ENCODE data around the gene OBSCN.

The OBSCN gene

DNA sequence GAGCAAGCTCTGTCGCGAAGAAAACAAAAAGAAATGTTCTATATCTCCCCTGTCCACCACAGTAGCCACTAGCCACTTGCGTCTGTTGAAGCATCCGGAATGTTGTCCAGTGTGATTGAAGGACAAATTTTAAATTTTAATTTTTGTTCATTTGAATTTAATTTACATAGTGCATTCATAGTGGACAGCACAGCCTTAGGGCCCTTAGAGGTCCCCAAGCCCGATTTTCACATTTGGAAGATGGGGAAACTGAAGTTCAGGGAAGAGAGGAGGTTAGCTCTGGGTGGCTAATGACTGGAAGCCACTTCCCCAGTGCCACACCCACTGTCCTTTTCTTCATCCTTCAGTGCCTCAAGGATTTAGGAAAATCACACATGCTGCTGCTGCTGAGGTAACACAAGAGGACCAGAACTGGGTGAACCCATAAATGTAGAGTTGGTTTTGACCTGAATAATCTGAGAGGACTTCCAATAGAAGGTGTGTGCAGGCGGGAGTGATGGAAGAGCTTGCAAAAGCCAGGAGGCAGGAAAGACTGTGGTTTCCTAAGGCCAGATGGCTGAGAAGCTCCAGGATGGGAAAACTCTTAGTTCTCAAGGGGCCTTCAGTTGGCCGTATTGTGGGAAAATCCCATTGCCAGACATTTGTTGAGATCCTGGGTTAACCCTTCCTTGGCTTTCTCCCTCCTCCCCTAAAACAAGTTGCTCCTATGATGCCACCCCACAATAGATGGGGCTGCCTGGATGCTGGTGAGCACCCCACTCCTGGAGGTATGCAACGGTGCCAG lies 149.2 kb downstream of the OBSCN start:
- DNase-seq (ENCODE audit: low read depth, low spot score) = no peak

DNA sequence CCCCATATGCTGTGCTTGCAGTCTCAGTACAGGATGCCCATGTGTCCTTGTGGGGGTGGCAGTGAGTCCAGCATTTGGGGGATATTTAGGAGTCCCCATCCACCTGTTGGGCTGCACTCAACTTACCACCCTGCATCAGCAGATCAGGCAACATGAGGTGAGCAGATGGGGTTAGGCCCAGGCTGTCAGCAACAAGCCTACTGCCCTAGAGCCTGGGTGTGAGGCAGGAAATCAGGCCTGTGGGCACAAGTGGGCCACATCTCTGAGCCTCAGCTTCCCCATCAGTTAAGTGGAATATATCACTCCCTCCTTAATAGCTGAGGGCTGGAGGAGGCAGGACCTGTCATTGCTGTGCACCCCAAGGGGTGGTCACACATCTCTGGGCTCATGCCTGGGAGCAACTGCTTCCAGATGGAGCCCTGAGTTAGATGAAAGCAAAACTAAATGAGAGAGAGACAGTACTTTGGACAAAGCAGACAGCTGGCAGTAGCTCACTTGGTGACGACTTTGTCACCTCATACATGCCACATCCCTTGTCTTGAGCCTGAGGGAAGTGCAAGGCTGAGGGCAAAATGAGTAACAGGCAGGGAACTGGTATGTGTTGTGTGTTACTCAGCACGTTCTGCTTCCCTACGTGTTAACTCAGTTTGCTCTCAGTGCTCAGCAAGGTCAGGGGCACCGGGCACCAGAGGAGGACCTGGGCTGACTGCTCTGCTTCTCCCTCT lies 150.4 kb downstream of the OBSCN start:
- no peak for DNase-seq (ENCODE audit: low read depth, low spot score)

DNA sequence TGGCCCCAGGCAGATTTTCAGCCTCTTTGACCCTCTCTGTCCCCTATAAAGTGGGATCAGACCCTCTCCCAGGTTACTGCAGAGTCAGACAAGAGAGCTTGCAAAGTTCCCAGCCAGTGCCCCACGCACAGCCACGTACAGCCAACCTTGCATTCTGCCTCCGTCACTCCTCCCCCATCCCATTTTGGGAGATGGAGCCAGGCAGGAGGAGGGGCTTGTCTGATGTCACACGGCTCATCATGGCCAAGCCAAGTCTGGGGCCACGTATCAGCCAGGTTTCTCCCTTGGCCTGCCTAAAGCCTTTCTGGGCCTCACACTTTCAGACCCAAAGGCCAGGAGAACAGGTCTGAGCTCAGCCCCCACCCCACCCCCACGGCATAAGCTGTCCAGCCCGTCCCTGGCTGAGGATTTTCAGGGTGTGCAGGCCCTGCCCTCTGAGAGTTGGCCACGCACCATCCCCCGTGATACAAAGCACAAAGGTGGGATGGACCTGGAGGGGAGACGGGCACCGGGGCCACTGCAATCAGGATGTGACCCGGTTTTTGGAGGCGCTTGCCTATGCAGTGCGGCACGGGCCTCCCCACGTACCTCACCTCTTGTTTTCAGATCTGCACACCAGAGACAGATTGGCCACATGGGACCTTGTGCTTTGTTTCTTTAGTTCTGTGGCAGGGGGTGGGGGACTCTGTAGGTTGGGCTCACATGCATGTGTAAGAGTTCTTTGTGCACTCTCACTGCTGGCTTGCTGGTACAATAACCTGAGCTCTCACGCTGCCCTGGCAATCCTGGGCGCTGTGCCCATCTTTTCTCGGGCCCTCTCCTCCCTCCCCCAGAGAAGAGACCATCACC lies 151.1 kb downstream of the OBSCN start:
- DNase-seq (ENCODE audit: low read depth, low spot score) = no peak

DNA sequence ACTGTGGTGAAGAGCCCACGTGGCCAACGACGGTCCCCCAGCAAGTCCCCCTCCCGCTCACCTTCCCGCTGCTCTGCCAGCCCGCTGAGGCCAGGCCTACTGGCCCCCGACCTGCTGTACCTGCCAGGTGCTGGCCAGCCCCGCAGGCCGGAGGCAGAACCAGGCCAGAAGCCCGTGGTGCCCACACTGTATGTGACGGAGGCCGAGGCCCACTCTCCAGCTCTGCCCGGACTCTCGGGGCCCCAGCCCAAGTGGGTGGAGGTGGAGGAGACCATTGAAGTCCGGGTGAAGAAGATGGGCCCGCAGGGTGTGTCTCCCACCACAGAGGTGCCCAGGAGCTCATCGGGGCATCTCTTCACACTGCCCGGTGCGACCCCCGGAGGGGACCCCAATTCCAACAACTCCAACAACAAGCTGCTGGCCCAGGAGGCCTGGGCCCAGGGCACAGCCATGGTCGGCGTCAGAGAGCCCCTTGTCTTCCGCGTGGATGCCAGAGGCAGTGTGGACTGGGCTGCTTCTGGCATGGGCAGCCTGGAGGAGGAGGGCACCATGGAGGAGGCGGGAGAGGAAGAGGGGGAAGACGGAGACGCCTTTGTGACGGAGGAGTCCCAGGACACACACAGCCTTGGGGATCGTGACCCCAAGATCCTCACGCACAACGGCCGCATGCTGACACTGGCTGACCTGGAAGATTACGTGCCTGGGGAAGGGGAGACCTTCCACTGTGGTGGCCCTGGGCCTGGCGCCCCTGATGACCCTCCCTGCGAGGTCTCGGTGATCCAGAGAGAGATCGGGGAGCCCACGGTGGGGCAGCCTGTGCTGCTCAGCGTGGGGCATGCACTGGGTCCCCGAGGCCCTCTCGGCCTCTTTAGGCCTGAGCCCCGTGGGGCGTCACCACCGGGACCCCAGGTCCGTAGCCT lies 152.0 kb downstream of the OBSCN start:
- no peak for DNase-seq (ENCODE audit: low read depth, low spot score)

DNA sequence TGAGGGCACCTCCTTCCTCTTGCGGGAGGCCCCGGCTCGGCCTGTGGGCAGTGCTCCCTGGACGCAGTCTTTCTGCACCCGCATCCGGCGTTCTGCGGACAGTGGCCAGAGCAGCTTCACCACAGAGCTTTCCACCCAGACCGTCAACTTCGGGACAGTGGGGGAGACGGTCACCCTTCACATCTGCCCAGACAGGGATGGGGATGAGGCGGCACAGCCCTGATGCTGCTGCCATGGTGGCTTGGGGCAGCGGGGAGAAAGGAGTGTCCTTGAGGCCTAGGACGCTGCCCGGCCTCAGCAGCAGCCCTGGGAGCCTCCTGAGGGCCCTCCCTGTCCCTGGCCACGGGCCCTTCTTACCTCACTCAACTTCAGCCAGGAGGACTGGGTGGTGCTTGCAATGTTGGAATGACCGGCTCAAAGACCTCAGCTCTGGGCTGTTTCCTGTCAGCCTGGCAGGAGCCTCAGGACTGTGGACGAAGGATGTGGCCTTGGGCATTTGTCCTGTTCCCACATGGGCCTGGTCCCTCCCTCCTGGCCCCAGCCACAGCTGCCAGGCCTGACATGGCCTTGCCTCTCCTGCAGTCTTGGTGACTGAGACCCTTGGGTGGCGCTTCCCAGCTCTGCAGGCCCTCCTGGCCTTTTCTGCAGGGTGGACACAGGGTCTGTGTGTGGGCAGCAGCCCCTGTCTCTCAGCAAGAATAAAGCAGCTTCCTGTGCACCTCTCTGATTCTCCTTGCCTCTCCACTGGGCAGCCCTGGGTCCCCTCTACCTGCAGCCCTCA lies 152.9 kb downstream of the OBSCN start:
- DNase-seq (ENCODE audit: low read depth, low spot score) = no peak

DNA sequence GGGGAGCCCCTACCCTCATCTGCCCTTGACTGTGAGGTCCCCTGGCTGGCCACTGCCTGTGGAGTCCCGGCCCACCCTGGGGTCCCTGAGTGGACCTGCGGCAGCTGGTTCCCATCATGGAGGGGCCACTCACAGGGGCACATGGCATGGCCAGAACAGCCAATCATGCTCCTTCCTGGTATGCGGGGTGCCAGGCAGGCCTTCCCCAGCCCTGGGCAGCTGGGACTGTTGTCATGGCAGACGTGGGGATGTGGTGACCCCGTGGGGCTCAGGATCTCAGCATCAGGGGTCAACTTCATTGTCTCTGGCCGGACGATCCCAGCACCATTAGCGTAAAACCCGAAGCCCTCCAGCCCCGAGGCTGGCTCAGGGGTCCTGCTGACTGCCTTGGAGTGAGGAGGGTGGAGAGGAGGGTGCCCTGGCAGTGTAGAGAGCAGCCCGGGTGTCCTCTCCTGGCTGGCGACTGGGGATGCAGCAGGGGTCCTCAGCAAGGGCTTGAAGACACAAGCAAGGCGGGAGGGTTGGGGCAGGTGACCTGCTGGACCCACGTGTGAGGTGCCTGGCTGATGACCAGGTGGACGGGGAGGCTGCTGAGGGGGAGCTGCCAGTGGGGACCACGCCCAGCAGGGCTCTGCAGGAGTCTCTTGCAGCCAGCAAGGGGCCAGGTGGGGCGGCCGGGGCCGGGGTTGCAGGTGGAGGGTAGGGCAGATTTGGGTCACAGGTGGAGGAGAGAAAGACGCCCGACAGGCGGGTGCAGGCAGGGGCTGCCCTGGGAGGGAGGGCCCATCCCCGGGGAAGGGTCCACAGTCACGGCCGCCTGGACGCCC lies 153.7 kb downstream of the OBSCN start:
- DNase-seq (ENCODE audit: low read depth, low spot score) = no peak

DNA sequence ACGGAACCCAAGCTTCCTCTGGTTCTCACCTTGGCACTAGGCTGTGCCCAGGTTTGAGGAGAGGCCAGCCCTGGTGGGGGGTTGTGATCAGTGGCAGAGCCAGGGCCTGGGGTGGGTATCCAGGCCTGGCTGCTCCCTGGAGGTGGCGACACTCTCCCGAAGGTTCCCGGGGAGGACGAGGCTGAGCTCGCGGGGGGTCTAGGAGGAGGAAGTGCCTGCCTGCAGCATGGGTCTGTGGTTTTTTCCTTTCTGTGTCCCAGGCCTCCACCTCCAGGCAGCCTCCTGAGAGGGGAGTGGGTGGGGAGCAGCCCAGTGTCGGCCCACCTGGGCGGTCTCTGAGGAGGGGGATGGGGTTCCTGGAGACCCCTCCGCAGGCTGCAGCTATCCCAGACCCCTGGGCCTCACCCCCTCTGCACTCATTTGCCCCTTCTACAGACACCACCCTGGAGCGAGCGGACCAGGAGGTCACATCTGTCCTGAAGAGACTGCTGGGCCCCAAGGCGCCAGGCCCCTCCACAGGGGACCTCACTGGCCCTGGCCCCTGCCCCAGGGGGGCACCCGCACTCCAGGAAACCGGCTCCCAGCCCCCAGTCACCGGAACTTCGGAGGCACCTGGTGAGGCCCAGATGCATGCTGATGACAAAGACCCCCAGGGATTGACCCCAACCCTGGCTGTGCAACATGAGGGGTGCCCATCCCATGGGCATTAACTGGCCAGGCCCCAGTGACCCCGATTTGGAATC lies 154.5 kb downstream of the OBSCN start:
- DNase-seq (ENCODE audit: low read depth, low spot score) = no peak

DNA sequence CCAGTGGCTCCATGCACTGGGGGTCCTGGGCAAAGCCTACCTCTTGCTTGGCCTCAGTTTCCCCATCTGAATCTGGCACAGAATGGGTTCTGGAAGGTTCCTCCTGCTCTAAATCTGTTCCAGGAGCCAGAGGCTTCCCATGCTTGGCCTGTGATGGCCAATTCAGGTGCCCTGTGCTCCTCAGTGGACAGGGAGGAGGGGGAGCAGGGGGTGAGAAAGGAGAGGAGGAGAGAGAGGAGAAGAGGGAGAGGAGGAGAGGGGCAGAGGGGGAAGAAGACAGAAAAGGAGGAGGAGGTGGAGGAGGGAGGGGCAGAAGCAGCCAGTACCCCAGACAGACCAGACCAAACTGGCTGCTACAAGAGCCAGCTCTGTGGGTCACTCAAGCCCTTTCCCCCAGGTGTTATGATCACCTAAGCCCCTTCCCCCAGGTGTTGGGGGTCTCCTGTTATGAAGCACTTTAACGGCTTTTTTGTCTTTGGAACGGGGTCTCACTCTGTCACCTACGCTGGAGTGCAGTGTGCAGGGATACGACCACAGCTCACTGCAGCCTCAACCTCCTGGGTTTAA lies 155.1 kb downstream of the OBSCN start:
- DNase-seq (ENCODE audit: low read depth, low spot score) = no peak

DNA sequence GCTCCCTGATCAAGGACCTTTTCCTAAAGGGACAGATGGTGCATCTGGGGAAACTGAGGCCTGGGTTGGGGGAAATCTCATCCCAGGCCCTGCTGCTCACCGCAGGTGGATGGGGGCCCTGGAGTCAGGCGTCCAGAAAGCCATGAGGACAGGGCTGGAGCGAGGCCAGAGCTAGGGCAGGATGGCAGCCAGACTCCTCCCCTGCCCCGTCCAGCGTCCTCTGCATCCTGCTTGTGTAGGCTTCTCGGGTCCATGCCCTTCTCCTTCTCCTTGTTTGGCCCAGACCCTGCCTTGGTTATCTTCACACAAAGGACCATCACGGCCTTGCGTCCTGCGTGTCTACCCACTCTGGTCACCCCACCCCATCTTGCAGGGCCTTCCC lies 155.8 kb downstream of the OBSCN start:
- DNase-seq (ENCODE audit: low read depth, low spot score) = no peak

DNA sequence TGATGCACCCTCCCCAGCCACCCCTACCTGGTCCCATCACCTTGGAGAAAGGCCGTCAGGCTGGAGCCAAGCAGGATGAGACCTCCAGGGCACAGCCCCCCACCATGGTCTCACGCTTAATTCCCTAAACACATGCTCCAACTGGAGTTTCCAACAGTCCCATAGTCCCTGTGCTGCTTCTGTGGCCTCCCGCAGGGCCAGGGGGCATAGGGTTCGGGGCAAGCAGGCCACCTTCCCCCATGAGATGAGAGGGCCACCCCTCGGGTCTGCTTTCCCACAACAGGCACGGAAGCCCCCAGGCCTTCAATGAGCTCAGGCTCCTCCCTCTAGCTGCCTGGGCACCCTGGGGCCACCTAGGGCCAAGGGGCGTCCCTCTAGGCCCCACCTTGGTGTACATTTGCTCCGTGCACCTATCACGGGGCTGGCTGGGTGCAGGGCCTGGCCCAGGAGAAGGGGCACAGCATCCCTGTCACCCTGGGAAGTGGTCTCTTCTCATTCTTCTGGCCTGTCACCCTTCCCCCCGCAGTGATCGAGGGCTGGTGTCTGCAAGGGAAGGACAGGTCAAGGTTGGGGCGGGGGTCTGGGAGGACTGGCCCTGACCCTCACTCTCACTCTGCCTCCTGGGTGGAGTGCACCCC lies 156.3 kb downstream of the OBSCN start:
- DNase-seq (ENCODE audit: low read depth, low spot score) = no peak

DNA sequence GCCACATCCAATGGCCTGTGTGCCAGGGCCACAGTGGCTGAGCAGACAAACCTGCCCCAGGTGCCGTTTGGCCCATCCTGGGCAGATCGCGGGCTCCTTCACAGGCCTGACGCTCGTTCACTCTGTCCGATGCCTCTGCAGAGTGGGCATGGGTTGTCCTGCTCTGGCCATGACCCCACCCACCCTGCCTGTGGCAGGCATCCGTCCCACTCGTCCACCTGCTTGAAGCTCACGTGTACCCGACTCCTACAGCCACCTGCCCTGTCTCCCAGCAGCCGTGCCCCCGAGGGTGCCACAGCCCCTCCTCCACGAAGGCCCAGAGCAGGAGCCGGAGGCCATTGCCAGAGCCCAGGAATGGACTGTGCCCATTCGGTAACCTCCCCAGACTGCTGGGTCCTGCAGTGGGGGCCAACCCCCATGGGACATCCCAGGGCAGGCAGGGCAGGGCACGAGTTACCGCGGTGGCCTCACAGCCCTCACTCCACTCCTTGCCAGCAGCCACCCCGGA lies 156.9 kb downstream of the OBSCN start:
- no peak for DNase-seq (ENCODE audit: low read depth, low spot score)

DNA sequence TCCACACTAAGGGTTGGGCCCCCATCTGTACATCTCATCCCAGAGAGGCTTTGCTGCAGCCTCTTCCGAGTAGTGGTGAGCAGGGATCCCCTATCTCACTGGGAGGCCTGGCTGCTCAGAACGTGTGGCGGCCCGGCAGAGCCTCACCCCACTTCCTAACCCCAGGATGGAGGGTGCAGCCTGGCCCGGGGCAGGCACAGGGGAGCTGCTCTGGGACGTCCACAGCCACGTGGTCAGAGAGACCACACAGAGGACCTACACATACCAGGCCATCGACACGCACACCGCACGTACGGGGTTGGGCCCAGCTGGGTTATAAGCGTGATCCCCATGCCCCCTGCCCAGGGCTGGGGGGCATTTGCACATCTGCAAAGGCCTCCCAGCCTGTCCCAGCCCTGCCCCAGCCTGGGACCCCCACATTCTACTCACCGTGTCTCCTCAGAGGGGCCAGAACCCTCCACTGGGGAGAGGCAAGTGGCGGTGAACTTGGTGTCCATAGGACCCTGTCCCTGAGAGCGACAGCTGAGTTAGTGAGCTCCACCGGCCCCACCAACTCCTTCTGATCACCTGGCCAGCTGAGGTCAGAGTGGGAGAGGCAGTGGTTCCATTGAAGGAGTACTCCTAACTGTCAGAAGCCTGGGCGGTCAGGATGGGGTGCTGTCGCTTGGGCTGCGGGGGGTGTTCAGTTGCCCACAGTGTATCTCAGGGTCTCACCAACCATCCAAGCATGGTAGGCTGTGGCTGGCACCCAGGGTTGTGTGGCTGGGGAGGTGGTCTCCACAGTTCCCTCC lies 157.6 kb downstream of the OBSCN start:
- no peak for DNase-seq (ENCODE audit: low read depth, low spot score)

DNA sequence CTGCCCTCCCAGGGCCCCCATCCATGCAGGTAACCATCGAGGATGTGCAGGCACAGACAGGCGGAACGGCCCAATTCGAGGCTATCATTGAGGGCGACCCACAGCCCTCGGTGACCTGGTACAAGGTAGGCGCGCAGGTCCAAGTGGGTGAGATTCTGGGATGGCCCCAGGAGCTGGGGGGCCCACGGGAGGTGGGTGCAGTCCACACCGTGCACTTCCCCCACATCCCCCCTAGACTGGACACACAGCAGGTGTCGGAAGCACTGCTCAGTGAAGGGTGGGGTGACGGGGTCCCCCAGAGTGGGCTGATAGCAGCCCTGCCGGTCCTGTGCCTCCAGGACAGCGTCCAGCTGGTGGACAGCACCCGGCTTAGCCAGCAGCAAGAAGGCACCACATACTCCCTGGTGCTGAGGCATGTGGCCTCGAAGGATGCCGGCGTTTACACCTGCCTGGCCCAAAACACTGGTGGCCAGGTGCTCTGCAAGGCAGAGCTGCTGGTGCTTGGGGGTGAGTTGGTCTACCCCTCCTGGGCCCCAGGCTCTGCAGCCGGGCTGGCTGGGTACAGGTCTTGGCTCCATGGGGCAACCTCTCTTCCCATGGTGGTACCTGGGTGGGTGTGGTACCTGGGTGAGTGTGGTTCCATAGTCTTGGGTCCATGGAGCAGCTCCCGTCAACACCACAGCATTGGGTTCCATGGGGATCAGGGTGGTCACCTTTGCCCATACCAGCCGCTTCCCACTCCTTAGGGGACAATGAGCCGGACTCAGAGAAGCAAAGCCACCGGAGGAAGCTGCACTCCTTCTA lies 158.4 kb downstream of the OBSCN start:
- no peak for DNase-seq (ENCODE audit: low read depth, low spot score)

DNA sequence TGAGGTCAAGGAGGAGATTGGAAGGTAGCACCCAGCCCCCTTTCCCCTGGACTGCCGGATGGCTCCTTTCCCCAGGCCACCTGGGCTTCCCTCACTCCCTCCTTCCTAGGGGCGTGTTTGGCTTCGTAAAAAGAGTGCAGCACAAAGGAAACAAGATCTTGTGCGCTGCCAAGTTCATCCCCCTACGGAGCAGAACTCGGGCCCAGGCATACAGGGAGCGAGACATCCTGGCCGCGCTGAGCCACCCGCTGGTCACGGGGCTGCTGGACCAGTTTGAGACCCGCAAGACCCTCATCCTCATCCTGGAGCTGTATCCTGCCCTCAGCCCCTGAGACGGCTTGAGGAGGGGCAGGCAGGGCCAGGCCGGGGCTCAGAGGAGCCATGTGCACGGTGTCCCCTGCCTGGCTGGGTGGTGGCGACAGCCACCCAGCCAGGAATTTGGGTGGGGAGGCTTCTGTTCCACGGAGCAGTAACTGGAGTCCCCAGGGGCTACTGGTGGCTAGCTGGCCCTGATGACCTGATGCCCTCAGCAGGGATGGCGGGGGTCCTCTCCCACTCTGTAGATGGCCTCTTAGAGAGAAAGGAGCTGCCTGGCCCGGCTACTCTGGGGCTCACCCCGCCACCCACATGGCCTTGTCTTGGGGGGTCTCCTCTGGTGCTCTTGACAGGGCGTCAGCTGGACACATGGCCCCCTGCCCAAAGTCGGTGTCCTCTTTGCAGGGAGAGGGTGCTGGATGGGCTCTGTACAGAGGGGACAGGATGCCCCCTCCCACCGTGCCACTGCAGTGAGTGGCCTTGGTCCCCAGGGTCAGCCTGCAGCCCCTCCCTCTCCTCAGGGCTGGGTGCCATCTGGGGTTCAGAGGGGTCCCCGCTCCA lies 159.3 kb downstream of the OBSCN start:
- no peak for DNase-seq (ENCODE audit: low read depth, low spot score)
